CD4-positive, alpha-beta T cell treated with Interleukin-17A for 4 hours (primary cell): ENCODE results near the gene HCK.

Experiments
- DNase-seq: peaks from one replicate; pipeline ENCODE4 v3.0.0-alpha.2; 2020; ENCODE audit warnings: mixed read lengths

The HCK gene

DNA sequence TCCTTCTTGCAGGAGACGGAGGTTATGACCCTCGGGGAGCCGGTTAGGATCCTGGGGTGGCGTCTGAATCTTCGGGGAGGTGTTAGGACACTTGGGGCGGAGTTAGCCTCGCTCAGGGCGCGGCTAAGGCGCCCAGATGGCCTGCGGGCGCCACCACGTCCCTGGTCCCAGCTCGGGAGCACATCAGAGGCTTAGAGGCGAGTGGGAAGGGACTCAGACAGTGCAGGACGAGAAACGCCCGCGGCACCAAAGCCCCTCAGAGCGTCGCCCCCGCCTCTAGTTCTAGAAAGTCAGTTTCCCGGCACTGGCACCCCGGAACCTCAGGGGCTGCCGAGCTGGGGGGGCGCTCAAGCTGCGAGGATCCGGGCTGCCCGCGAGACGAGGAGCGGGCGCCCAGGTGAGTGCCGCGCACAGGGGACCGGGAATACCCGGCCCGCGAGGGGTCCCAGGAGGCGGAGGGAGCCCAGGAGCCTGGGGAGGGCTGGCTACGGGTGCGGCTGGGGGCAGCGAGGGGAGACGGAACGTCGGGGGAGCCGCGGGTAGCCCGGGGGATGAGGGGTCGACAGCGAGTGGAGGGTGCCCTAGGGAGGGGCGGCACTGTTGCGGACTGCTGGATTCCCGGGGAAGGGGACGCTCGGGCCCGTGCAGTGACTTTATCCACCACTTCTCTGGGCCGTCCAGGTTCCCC lies at the start of gene HCK:
Gene HCK, plus strand, starts transcription at position 153 of the 688 bp plus-strand sequence.
- DNase-seq = no peak

DNA sequence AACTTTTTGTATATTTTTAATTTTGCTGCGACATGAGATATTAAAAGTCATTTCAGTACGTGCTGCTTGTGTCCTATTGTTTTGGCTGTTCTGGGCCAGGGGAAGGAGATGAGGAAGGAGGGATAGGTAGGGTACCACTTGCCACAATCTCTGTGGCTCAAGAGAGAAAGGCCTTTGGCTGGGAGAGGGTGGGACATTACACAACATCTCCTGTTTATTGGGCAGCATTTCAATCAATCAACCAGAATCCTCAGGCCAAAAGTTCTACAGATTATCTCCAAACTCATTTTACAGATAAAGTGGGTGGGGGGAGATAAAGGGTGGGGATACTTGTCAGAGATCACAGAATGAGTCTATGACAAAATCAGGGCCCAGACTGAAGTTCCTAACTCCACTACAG lies 48.7 kb upstream of the HCK start:
- DNase-seq = no peak

DNA sequence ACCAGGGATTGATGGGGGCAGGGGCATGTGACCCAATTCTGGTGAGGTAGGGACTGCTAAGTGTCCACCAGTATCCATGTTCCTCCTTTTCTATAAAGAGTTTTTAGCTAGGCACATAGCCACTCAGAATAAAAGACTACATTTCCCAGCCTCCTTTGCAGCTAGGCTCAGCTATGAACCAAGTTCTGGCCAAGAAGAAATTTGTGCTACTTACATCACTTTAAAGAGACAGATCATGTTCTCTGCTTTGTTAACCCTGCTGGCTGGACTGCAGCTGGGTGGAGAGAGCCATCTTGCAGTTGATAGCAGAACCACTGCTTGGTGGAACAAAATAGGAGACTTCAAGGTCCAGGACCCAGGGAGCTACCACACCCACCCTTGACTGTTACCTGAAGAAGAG lies 47.1 kb upstream of the HCK start:
- DNase-seq = no peak

DNA sequence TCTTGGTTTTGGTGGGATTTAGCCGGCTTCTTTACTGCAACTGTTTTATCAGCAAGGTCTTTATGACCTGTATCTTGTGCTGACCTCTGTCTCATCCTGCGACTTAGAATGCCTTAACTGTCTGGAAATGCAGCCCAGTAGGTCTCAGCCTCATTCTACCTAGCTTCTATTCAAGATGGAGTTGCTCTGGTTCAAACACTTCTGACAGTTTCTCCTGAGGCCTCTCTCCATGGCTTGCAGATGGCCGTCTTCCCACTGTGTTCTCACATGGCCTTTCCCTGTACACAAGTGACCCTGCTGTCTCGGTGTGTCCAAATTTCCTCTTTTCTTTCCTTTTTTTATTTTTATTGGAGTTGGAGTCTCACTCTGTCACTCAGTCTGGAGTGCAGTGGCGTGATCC lies 46.0 kb upstream of the HCK start:
- no peak for DNase-seq

- no peak for DNase-seq
Observed at GRCh38 chr20:32006841-32007786, 44.9 kb upstream of the HCK start.

- no peak for DNase-seq
Observed at GRCh38 chr20:32007787-32008616, 44.0 kb upstream of the HCK start.

- no peak for DNase-seq
Observed at GRCh38 chr20:32009564-32009963, 42.5 kb upstream of the HCK start.

DNA sequence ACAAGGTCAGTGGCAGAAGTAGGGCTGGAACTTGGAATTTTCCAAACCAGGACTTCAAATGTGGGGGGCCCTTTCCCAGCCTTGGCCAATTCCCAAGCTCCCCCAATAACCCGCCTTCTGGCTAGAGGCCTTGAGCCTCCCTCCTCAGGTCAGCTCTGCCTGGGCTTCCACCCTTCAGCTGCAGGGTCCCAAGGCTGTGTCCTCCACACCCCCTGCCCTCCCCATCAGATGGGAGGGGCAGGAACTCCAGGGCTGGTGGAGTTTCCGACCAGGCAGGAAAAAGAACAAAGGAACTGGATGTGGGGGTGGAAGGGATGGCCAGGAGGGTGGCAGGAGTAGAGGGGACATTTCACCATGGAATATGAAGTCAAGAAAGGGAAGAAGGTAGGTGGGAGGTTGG lies 41.9 kb upstream of the HCK start, which contains the start of gene CCM2L:
Gene CCM2L, plus strand, starts transcription at position 338 of the 400 bp plus-strand sequence. Its CDS starts 17 bp downstream, at position 355.
- DNase-seq = no peak

DNA sequence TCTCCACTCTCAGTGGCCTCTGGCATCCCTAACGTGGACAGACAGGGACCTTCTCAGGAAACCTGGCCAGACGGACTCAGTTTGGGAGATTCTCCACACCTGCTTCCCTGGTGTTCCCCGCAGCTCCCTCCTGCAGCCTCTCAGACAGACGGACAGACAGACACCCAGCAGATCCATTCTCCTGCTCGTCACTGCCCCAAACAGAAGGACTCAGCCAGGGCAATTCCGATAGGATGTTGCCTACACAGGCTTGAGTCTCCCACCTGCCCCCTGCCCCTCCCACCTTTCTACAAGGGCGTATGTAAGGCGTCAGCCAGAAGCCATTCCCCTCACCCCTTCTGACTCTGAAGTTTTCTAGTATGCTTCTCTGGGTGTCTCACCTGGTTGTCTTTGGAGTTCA lies 41.4 kb upstream of the HCK start:
- no peak for DNase-seq

DNA sequence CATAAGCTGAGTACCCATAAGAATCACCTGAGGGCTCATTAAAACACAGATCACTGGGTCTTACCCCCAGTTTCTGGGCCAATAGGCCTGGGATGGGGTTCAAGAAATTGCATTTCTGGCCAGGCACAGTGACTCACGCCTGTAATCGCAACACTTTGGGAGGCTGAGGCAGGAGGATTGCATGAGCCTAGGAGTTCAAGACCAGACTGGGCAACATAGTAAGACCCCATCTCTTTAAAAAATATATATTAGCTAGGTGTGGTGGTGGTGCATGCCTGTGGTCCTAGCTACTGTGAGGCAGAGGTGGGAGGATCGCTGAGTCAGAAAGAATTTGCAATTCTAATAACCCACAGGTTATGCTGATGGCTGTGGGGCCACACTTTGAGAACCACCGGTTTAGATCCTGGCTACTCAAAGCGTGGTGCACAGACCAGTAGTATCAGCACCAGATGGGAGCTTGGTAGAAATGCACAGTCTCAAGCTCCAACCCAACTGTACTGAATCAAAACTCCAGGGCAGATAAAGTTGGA lies 39.8 kb upstream of the HCK start:
- DNase-seq = no peak

- no peak for DNase-seq
Observed at GRCh38 chr20:32013326-32013725, 38.7 kb upstream of the HCK start.

DNA sequence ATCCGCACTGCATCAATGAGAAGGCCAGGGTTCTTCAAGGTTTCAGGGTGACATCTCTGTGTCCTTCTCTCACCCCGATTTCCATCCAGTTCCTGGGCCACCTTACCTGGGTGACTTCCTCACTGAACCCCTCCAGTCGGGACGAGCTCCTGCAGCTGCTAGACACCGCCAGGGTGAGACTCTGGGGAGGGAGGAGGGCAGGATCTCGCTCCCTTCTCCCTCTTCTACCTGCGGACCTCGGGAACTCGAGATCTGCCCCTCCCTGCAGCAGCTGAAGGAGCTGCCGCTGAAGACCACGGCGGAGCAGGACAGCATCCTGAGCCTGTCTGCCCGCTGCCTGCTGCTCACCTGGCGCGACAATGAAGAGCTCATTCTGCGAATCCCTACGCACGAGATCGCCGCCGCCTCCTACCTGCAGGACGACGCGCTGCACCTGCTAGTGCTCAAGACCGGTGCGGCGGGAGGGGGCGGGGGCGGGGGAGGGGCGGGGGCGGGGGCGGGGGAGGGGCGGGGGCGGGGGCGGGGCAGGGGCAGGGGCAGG lies 34.3 kb upstream of the HCK start:
- peak; percentile 75 for DNase-seq

- DNase-seq = peak; percentile 62
Observed at GRCh38 chr20:32018269-32019155, 33.5 kb upstream of the HCK start.

- DNase-seq = peak; percentile 15
Observed at GRCh38 chr20:32019156-32019510, 32.9 kb upstream of the HCK start.

DNA sequence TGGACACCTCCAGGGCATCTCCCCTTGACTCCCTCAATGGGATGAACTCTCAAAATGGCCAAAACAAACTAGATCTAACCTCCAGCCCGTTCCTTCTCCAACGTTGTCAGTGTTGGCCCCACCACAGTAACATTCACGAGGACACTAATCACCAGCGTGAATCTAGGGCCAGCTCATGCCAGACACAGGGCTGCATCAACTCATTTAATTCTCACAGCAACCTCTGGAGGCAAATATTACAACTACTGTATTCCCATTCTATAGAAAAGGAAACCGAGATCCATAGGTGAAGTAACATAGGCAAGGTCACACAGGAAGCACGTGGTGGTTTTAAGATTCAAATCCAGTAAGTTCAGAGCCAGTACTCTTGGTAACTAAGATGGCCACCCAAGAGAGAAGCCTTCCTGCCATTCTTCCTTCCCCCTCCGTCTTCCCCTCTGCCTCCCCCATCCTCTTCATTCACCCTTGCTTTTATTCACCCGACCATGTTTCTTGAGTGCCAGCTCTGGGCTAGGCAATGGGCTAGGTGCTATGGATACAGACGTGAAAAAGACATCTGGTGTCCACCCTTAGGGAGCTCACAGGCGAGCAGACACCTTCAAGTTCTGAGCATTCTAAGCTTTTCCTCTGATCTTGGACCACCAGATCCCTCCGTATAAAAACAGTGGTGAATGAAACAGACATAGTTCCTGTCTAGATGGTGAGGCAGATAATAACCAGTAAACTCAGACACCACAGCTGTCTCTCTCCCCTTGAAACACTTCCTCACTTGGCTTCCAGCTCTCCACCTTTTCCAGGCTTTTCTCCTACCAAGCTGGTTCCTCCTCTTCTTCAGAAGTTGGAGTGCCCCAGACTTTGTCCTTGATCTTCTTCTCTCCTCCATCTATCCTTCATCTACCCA lies 32.2 kb upstream of the HCK start:
- no peak for DNase-seq

DNA sequence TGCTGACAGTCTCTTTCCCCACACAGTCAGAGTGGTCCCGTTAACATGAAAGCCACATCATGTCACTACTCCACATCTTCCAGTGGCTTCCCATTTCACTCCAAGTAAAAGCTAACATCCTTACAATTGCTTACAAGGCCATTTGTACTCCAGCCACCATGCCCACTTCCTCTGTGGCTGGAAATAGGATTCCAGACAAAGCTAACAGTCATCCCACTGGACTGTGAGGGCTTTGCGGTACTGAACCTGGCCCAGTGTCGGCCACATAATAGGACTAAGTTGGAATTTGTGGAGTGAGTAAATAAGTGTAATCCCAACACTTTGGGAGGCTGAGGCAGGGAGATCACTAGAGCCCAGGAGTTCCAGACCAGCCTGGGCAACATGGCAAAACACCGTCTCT lies 31.0 kb upstream of the HCK start:
- no peak for DNase-seq

DNA sequence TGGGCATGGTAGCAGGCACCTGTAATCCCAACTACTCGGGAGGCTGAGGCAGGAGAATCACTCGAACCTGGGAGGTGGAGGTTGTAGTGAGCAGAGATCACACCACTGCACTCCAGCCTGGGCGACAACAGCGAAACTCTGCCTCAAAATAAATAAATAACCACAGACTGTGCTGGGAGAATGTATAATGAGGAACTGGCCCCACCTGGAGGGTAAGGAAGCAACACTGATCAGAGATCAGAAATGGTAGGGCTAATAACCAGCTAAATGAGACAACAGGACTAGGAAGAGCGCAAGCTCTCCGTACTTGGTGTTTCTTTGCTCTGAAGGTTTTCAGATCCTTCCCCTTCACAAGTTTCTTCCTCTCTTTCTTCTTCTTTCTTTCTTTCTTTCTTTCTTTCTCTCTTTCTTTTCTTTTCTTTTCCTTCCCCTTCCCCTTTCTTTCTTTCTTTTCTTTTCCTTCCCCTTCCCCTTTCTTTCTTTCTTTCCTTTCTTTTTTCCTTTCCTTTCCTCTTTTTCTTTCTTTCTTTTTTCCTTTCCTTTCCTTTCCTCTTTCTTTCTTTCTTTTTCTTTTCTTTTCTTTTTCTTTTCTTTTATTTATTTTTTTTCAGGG lies 27.3 kb upstream of the HCK start:
- no peak for DNase-seq

DNA sequence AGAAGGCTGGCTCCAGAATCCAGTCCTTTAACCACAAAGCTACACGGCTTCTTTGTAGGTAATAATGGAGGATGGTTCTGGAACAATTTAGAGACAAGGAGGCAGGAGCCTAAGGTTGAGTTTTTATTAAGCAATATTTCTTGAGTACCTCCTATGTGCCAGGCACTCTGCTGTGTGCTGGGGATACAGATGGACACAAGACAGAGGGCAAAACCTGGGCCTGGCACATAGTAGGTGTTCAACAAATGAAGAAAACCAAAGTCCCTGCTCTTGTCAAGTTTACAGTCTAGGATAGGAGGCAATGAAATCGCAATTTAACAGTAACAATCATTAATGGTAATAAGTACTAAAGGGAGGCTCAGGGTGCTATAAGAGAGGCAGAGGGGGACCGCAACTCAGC lies 24.4 kb upstream of the HCK start:
- no peak for DNase-seq

DNA sequence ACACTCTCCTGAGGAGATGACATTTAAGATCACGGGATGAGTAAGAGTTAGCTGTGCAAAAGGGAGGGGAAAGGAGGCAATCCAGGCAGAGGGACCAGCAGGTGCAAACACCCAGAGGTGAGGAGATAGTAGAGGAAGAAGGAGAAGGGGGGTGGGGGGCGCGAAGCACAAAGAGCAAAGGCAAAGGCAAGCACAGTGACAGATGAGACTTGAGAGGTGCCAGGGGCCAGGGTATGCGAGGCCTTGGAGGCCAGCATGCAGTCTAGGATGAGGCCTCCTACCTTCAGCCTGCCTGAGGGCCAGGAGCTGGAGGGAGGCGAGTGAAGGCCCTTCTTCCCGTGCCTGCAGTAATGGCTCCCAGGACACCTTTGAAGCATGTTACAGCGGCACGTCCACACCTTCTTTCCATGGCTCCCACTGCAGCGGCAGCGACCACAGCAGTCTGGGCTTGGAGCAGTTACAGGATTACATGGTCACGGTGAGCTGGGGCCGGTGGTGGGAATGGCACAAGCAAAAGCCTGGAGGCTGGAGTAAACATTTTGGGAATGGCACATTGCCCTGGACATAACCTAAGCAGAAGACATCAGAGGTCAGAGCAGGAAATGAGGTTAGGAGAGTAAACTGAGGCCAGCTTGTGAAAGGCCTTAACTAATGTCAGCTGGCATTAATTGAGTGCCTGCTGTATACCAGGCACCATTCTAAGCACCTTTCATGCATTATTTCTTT lies 23.2 kb upstream of the HCK start:
- DNase-seq = no peak
